NCI-H1105 treated with DMSO at 0.1 percent for 48 hours (cell line): ENCODE results near the gene PAQR4.

ENCODE experiments used
- DNase-seq: peaks from one replicate; lab custom pipeline; 2025; lab: John Stamatoyannopoulos, UW

The PAQR4 gene

DNA sequence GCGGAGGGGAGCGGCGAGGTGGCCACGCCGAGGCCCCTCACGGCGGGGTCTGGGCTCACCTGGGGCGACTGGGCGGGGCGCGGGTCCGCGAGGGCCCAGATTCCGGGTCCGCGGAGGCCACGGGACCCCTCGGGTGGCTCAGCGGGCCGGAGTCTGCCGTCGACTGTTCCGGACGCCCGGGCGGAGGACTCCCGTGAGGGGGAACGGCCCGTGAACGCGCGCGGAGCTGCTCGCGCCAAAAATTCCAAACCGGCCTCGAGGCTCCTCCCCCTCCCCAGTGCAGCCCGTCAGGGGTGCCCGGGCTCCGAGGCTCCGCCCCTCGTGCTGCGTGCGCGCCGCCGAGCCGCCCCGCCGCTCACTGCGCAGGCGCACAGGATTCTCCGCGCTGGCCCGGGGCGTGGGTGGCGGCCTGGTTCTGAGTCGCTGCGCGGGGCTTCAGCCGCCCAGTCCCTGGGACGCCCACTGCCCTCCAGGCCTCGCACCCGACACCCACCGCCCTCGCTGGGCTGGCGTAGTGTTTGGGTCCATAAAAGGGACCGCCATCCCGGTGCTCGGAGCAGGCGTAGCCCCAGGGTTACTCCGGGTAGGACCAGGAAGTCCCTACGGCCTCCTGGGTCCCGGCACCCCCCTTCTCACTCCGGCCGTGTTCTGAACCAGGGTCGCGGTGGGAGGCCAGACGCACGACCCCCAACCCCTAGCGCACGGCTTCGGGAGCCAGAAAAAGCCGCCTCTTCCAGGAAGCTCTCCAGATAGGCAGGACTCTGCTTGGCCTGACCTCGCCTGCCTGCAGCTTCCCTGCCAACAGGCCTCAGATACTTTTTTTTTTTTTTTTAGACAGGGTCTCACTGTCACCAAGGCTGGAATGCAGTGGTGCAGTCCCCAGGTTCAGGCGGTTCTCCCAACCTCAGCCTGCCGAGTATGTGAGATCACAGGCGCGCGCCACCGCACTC, 11.4 kb downstream of the PAQR4 start, which contains the start of gene PKMYT1:
PKMYT1 (minus strand) TSS at position 220 of the 950 bp plus-strand sequence. CDS start 789 bp downstream, outside the sequence.
- peak; percentile 63 for DNase-seq

DNA sequence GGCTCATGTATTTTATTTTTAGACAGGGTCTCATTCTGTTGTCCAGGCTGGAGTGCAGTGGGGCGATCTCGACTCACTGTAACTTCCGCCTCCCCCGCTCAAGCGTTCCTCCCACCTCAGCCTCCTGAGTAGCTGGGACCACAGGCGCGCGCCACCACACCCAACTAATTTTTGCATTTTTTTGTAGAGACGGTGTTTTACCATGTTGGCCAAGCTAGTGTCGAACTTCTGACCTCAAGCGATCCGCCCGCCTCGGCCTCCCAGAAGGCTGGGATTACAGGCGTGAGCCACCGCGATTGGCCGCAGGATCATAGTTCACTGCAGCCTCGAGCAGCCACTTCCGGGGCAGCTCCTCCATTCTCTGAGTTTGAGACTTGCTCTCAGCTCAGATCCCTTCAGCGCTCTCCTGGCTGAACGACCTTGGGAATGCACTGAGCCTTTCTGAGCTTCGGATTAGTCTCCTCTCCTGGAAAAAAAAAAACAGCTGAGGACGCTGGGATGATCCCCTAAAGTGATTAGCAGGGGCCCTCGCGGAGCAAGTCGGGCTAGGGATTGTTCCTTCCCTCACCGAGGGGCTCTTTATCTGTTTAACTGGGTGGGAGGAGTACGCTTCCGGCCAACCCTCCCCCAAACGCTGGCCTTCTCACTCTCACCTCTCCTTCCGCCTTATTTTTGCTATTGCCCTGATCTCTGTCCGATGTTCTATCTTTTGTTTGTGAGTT, 12.2 kb downstream of the PAQR4 start:
- DNase-seq: no peak

- no peak for DNase-seq
Measured at GRCh38 chr16:2981899-2982250, 12.7 kb downstream of the PAQR4 start.

- DNase-seq: no peak
Measured at GRCh38 chr16:2982402-2982801, 13.3 kb downstream of the PAQR4 start.

DNA sequence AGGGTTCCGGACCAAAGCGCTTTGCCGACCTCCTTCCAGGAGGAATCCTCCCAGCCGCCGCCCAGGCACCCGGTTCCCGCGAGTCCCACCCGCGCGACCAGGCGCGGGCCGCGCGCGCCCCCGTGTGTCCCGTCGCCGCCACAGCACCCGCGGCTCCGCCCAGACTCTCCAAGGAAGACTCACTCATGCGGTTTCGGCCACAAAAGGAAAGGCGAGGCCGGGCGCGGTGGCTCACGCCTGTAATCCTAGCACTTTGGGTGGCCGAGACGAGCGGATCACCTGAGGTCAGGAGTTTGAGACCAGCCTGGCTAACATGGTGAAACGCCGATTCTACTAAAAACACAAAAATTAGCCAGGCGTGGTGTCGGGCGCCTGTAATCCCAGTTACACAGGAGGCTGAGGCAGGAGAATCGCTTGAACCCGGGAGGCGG, 14.6 kb downstream of the PAQR4 start:
- peak; percentile 45 for DNase-seq

GRCh38 chr16:2985462-2985861, 16.3 kb downstream of the PAQR4 start:
- DNase-seq: no peak

DNA sequence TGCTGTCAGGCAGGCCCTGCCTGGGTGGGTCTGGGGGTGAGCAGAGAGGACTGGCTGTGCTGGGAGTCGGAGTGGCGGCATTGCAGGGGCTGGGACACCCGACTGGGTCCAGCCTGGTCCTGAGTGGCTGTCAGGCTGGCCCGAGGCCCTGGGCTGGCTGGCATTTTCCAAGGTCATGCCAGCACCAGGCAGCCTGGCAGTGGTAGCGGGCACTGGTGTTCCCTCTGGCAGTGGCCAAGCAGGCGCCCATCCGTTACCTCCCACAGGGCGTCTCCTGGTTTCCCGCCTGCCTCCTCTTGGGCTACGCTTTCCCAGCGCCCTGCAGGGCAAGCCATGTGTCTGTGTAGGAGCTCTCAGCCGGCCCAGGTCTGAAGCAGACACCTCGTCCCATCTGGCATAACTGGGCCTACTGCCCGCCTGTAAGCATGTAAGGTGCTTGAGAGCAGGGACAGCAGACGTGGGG, 16.8 kb downstream of the PAQR4 start:
- DNase-seq: no peak

DNA sequence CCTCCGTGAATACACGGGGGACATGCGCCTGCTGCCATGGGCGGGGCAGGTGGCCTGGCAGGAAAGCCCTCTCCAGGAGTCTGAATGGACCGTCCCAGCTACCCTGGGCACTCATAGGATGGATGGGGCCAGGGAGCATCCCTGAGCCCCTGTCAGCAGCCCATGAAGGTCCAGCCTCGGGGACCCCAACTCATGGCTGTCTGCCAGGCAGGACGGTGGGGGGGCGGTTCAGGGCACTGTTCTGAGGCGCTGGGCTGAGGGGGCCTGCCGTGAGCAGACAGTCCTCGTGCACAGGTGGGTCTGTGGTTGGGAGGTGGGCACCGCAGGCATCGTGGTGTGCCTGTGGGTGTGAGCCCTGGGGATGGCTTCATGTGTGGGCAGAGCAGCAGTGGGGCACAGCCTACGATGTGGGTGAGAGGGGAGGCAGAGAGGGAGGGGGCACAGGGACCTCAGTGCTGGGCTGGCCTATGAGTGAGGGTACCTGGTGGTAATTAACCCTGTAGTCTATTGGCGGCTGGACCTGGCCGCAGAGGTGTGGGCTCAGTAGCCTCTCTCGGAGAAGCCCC, 17.6 kb downstream of the PAQR4 start:
- DNase-seq: no peak

GRCh38 chr16:2987286-2987685, 18.1 kb downstream of the PAQR4 start:
- no peak for DNase-seq

- DNase-seq: no peak
Measured at GRCh38 chr16:2987833-2988232, 18.7 kb downstream of the PAQR4 start.

DNA sequence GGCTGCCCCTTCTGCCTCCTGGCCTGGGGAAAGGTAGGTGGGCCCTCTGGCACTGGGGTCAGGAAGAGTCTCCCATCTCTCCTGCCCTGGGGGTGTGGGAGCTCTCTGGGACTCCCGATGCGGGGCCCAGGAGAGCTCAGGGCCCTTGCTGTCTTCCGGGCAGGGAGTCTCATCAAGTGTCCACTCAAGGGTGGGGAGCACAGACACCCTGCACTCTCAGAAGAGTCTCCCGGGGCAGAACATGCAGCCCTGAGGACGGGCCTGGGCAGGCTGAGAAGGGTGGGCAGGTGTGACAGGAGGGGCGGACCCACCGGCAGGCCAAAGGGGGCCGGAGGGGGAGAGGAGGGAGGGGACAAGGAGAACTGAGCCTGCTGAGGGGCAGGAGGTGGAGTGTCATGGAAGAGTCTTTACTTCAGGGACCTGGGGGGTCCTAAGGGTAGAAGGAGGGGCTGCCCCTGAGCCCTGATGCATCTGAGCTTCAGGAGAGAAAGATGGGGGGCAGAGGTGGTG, 19.5 kb downstream of the PAQR4 start:
- DNase-seq: no peak

GRCh38 chr16:2990891-2991290, 21.7 kb downstream of the PAQR4 start:
- no peak for DNase-seq

DNA sequence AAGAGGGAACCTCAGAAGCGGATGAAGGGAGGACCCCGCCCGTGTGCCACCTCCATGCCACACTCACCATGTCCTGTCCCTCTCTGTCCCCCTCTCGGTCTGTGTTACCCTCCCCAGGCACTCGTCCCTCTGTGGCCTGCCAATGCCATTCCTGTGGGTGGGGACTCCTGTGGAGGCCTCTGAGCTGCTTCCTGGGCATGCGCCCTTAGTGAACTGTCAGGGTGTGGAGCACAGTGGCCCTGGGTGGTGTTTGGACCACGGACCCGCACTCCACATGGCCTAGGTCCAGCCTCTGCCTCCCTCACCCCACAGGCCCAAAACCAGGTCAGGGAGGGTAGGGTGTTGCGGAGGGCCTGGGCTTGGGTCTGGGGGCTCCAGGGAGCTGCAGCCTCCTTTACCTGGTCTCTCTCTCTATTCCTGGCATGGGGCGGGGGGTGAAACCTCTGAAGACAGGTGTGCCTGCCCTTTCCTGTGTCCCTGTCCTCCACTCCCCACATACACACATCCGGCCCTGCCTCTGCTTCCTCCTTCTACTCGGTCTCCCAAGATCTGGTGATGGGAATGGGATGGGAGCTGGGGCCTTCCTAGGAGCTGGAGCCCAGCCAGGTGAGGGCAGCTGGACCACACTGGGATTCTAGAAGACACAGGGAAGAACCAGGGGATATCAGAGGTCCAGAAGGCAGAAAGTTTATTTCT, 22.6 kb downstream of the PAQR4 start:
- no peak for DNase-seq

GRCh38 chr16:2992383-2993081, 23.4 kb downstream of the PAQR4 start:
- DNase-seq: no peak

DNA sequence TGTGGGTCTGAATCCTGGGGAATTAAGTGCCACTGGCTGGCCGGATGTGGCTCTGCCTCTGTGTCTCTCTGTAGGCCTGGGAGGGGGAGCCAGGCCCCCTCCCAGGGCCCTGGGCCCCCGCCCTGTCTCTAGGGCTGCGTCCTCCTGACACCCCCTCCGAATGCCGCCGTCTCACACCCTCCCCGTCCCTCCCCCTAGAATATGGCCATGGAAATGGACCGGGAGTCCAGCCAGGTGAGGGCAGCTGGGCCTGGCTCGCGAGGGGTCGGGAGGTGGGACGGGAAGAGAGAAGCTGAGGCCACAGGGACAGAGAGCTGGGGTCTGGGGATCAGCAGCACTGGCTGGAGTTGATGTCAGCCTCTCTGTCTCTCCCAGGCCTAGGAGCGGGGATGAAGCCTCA, 27.1 kb downstream of the PAQR4 start:
- no peak for DNase-seq

- no peak for DNase-seq
Measured at GRCh38 chr16:2999929-3000328, 30.8 kb downstream of the PAQR4 start.

DNA sequence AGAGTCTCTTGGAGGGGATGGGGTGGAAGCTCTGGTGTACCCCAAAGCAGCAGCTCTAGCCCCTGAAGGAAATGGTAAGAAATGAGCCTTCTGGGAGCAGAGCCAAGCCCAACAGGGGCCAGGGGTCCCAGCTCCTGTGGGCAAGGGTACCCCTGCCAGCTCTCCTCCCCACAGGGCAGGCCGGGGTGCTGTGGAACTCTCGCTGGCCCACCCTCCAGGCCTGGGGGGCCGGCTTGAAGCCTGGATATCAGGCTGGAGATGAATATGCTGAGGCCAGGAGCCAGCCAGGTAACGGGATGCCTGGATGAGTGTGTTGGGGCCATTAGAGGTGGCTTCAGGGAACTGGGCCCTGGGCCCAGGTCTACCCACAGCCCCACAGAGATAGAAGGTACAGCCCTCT, 31.4 kb downstream of the PAQR4 start:
- DNase-seq: no peak

DNA sequence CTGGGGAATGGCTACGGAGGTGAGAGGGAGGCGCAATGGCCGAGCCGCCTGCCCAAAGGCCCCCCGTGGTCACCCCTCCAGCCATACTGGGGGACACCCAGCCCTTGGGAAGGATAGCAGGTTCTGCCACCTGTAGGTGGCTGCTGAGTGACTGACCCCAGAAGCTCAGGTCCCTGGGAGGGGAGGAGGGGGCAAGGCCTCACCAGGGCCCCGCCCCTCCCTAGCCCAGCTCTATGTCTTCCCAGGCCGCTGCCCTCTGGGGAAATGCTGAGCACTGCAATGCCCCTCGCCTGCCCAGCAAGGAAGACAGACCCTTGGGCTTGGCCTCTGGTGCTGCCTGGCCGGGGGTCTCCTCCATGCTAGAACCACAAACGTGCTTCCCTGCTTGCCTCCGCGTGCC, 32.2 kb downstream of the PAQR4 start:
- no peak for DNase-seq

- peak; percentile 91 for DNase-seq
Measured at GRCh38 chr16:3003582-3004270, 34.6 kb downstream of the PAQR4 start.

- DNase-seq: no peak
Measured at GRCh38 chr16:3004319-3004718, 35.2 kb downstream of the PAQR4 start.
